Stimulated activated memory B cell treated with anti-CD40 and anti-IgM and Interleukin-4, amounts not matched to agents 10 μg/mL and 1 μg/mL and 100 μg/mL, for 72 hours (primary cell): Measurements from ENCODE around the gene SUSD6.
"Not testable (repeated sequence)": the region's sequence is repeated elsewhere in the genome, so short reads cannot be mapped to it uniquely, and the experiment has no call there.

ENCODE experiments used
- ATAC-seq: fragments of 150-1000 bp; cut with Tn5 transposase; 2 replicates; pipeline ENCODE4 v1.10.0; 2021
- H3K27ac Mint-ChIP-seq: one replicate; pipeline ENCODE4 v1.8.0; 2022; ENCODE audit warnings: mild to moderate bottlenecking, mixed read lengths
- H3K27me3 Mint-ChIP-seq: one replicate; pipeline ENCODE4 v1.8.0; 2022; ENCODE audit warnings: mixed read lengths
- H3K36me3 Mint-ChIP-seq: one replicate; pipeline ENCODE4 v1.8.0; 2022; ENCODE audit warnings: mixed read lengths
- H3K4me1 Mint-ChIP-seq: one replicate; pipeline ENCODE4 v1.8.0; 2022; ENCODE audit warnings: mixed read lengths
- H3K4me3 Mint-ChIP-seq: one replicate; pipeline ENCODE4 v1.8.0; 2022; ENCODE audit warnings: mild to moderate bottlenecking, moderate library complexity, mixed read lengths
- H3K9me3 Mint-ChIP-seq: one replicate; pipeline ENCODE4 v1.8.0; 2022; ENCODE audit warnings: mixed read lengths

Gene SUSD6

GRCh38 chr14:69696204-69696527 is 84.8 kb downstream of the SUSD6 start:
- Mint-ChIP-seq H3K27ac (peak overlapping the region; percentile 95), H3K4me1 (peaks cover 97% of the 10 kb centered on the region), H3K27me3 (no peaks in the 10 kb centered on the region), H3K4me3 (peak overlapping the region; percentile 32), H3K36me3 (peaks cover 18% of the 10 kb centered on the region), H3K9me3 (no peaks in the 10 kb centered on the region)
- ATAC-seq = no peak

- H3K27ac Mint-ChIP-seq = peak overlapping the region; percentile 95
- H3K27me3 Mint-ChIP-seq = no peaks in the 10 kb centered on the region
- no peak overlapping the region for H3K4me3 Mint-ChIP-seq
Observed at GRCh38 chr14:69696633-69697557, 85.5 kb downstream of the SUSD6 start.

GRCh38 chr14:69698572-69698971 is 87.2 kb downstream of the SUSD6 start:
- Mint-ChIP-seq H3K4me3 (no peak overlapping the region), H3K4me1 (peaks cover 98% of the 10 kb centered on the region), H3K27ac (peak overlapping the region; percentile 74), H3K27me3 (no peaks in the 10 kb centered on the region), H3K9me3 (no peaks in the 10 kb centered on the region), H3K36me3 (peaks cover 17% of the 10 kb centered on the region)
- no peak for ATAC-seq

More at GRCh38 chr14:69696633-69697557, 85.5 kb downstream of the SUSD6 start:
- Mint-ChIP-seq H3K4me1 (peaks cover 98% of the 10 kb centered on the region), H3K9me3 (no peaks in the 10 kb centered on the region), H3K36me3 (peaks cover 11% of the 10 kb centered on the region)
- no peak for ATAC-seq

GRCh38 chr14:69699243-69699642 is 87.8 kb downstream of the SUSD6 start:
- not testable (repeated sequence) for H3K27me3 Mint-ChIP-seq, H3K9me3 Mint-ChIP-seq, ATAC-seq, H3K4me3 Mint-ChIP-seq
- H3K4me1 Mint-ChIP-seq = peaks cover 97% of the 10 kb centered on the region
- peaks cover 24% of the 10 kb centered on the region for H3K36me3 Mint-ChIP-seq
- peak overlapping the region; percentile 74 for H3K27ac Mint-ChIP-seq

GRCh38 chr14:69699748-69700303 is 88.4 kb downstream of the SUSD6 start:
- no peak for ATAC-seq
- Mint-ChIP-seq H3K4me3 (no peak overlapping the region), H3K9me3 (no peaks in the 10 kb centered on the region), H3K4me1 (peaks cover 92% of the 10 kb centered on the region), H3K27me3 (no peaks in the 10 kb centered on the region), H3K27ac (peak overlapping the region; percentile 74), H3K36me3 (peaks cover 30% of the 10 kb centered on the region)

GRCh38 chr14:69700575-69700974 is 89.2 kb downstream of the SUSD6 start:
- H3K4me3 Mint-ChIP-seq = no peak overlapping the region
- no peaks in the 10 kb centered on the region for H3K27me3 Mint-ChIP-seq
- H3K27ac Mint-ChIP-seq = peak overlapping the region; percentile 64
- peaks cover 84% of the 10 kb centered on the region for H3K4me1 Mint-ChIP-seq
- ATAC-seq = no peak
- no peaks in the 10 kb centered on the region for H3K9me3 Mint-ChIP-seq
- peaks cover 30% of the 10 kb centered on the region for H3K36me3 Mint-ChIP-seq

GRCh38 chr14:69701291-69701690 is 89.9 kb downstream of the SUSD6 start:
- Mint-ChIP-seq H3K9me3 (no peaks in the 10 kb centered on the region), H3K27me3 (no peaks in the 10 kb centered on the region), H3K4me3 (no peak overlapping the region), H3K27ac (peak overlapping the region; percentile 64), H3K36me3 (peaks cover 37% of the 10 kb centered on the region), H3K4me1 (peaks cover 77% of the 10 kb centered on the region)
- ATAC-seq = no peak

DNA sequence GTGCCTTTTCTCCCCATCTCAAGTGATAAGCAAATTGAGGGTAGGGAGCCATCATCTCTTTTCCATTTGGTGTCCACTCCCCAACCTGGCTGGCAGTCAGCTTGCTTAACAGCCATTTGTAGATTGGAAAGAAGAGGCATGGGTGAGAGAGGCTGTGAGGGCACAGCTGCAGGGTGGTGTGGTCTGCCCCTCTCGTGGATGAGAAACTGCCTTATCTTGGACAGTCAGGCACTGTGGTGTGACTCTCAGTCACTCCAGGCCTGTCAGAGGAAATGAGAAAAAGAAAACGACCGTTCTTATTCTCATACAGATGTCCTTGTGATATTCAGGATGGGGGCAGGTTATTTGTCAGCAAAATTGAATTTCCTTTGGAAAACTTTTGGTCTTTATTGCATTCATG is 90.5 kb downstream of the SUSD6 start:
- peaks cover 43% of the 10 kb centered on the region for H3K36me3 Mint-ChIP-seq
- ATAC-seq = peak; percentile 58
- peak overlapping the region; percentile 64 for H3K27ac Mint-ChIP-seq
- H3K4me3 Mint-ChIP-seq = no peak overlapping the region
- H3K9me3 Mint-ChIP-seq = no peaks in the 10 kb centered on the region
- H3K27me3 Mint-ChIP-seq = no peaks in the 10 kb centered on the region
- H3K4me1 Mint-ChIP-seq = peaks cover 71% of the 10 kb centered on the region

- peak overlapping the region; percentile 57 for H3K27ac Mint-ChIP-seq
- peak; percentile 78 for ATAC-seq
- H3K4me3 Mint-ChIP-seq = peak overlapping the region; percentile 2
Observed at GRCh38 chr14:69703047-69704039, 91.9 kb downstream of the SUSD6 start.

DNA sequence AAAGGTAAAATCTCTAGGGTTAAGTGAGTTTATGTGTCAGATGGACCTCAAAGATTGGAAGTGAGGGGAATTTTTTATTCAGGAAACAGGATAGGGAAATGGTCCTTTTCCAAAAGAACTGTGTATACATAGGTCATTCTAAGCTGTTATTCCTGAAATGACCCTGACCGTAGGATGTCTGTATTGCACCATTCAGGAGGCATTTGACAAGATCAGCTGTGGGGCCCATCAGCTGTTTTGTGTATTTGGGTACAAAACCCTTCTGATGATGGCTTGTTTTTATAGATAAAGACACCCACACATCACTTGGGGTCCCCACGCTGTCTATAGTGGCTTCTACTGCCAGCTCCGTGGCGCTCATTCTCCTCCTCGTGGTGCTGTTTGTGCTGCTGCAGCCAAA is 92.9 kb downstream of the SUSD6 start:
- Mint-ChIP-seq H3K4me3 (no peak overlapping the region), H3K27ac (no peak overlapping the region), H3K4me1 (peaks cover 65% of the 10 kb centered on the region), H3K36me3 (peaks cover 56% of the 10 kb centered on the region), H3K9me3 (no peaks in the 10 kb centered on the region), H3K27me3 (no peaks in the 10 kb centered on the region)
- ATAC-seq = no peak

More at GRCh38 chr14:69703047-69704039, 91.9 kb downstream of the SUSD6 start:
- H3K36me3 Mint-ChIP-seq = peaks cover 56% of the 10 kb centered on the region
- H3K9me3 Mint-ChIP-seq = no peaks in the 10 kb centered on the region
- H3K27me3 Mint-ChIP-seq = no peaks in the 10 kb centered on the region
- peaks cover 69% of the 10 kb centered on the region for H3K4me1 Mint-ChIP-seq

DNA sequence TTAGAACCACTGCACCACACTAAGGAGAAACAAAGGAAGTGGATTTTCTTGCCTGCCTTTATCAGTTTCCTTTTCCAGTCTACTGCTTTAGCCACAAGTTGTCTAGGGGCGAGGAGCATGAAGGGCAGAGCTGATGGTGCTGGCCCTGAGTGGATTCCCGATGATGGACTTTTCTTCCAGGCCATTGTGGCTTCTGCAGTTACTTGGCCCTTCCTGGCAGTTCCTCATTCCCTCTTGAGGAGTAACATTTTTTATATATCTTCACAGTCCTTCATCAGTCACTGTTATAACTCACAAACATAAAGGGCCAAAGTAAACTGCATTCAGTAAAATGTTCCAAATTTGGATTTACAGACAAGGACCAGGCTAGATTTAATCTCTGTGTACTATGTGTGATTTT is 94.3 kb downstream of the SUSD6 start:
- no peaks in the 10 kb centered on the region for H3K27me3 Mint-ChIP-seq
- H3K4me3 Mint-ChIP-seq = no peak overlapping the region
- peak overlapping the region; percentile 49 for H3K27ac Mint-ChIP-seq
- no peak for ATAC-seq
- peaks cover 58% of the 10 kb centered on the region for H3K36me3 Mint-ChIP-seq
- H3K4me1 Mint-ChIP-seq = peaks cover 59% of the 10 kb centered on the region
- no peaks in the 10 kb centered on the region for H3K9me3 Mint-ChIP-seq

DNA sequence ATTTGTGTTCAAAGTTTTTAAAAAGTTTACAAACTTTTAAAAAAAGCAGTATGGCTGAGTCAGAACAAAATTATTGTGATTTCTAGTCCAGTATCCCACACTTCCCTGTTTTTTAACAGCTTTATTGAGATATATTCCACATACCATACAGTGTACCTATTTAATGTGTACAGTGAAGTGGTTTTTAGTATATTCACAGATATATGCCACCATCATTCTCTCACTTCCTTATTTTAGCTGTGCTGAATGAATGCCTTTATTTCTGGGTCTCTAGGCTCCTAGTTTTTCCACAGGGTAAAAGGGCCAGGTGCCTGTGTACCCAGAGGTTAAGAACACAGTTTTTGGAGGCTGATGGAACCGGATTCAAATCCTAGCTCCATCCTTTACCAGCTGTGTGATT is 96.7 kb downstream of the SUSD6 start:
- H3K9me3 Mint-ChIP-seq = no peaks in the 10 kb centered on the region
- peak overlapping the region; percentile 27 for H3K27ac Mint-ChIP-seq
- peaks cover 80% of the 10 kb centered on the region for H3K36me3 Mint-ChIP-seq
- no peak overlapping the region for H3K4me3 Mint-ChIP-seq
- H3K4me1 Mint-ChIP-seq = peaks cover 49% of the 10 kb centered on the region
- no peaks in the 10 kb centered on the region for H3K27me3 Mint-ChIP-seq
- ATAC-seq = peak; percentile 61

DNA sequence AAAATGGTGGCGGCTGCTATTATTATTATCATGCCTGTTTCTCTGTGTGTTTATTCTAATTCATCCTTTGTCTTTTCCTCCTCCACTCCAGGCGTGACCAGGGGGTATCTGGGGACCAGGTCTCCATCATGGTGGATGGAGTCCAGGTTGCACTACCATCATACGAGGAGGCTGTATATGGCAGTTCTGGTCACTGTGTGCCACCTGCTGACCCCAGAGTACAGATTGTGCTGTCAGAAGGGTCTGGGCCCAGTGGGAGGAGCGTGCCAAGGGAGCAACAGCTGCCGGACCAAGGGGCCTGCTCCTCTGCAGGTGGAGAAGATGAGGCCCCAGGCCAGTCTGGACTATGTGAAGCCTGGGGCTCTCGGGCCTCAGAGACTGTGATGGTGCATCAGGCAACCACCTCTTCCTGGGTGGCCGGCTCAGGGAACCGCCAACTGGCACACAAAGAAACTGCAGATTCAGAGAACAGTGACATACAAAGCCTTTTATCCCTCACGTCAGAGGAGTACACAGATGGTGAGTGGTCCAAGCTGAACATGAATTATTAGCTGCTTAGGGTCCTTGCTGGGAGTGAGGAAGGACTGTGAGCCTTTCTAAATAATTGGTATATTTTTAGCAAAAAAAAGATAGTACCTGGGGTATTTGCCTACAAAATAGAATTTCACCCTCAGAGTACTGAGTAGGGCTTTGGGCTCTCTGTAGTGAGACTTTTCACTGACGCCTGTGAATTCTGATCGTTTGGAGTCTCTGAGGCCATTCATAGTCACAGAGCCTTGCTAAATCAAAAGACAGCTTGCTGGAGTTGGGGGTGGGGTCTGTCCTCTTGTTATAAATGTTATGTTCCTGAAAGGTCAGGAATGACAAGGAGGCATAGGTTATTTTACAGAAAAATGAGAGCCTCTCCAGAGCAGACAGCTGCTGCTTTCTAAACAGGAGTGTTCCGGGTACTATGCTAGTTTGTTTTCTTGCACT is 97.5 kb downstream of the SUSD6 start:
- no peaks in the 10 kb centered on the region for H3K27me3 Mint-ChIP-seq
- no peaks in the 10 kb centered on the region for H3K9me3 Mint-ChIP-seq

DNA sequence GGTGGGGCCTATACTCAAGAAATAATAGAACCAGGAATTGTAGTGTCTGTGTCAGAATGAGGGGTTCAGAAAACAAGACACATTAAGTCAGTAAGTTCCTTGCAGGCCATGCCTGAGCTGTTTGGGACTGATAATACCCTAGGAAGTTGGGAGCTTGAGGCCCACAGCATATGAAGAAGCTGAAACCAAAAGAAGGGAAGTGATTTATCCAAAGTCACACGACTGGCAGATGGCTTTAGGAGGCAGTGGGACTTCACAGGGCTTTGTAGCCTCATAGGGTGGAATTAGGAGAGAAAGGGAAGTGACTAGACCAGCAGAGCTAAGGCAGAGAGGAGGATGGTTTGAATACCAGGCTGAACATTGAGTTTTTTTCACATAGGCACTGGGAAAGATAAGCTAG is 99.0 kb downstream of the SUSD6 start:
- Mint-ChIP-seq H3K36me3 (peaks cover 83% of the 10 kb centered on the region), H3K27me3 (no peaks in the 10 kb centered on the region), H3K4me3 (no peak overlapping the region), H3K9me3 (no peaks in the 10 kb centered on the region), H3K27ac (peak overlapping the region; percentile 38), H3K4me1 (peaks cover 41% of the 10 kb centered on the region)
- ATAC-seq = no peak

More for the DNA sequence above, 97.5 kb downstream of the SUSD6 start:
- Mint-ChIP-seq H3K4me1 (peaks cover 44% of the 10 kb centered on the region), H3K4me3 (no peak overlapping the region), H3K36me3 (peaks cover 79% of the 10 kb centered on the region), H3K27ac (no peak overlapping the region)
- no peak for ATAC-seq
